HepG2 (cell line): ENCODE results near the gene ITPR1. TPM values are rescaled to one million over a fixed set of nuclear protein-coding genes. Genes with fewer than 3 reads are reported as not detected.

Experiments used
- ASH2L ChIP-seq: fragments of 300-600, 200-600 bp; sonication (generic); IDR thresholded peaks from 2 replicates; pipeline ENCODE4 v1.7.0; 2017; ENCODE audit warnings: low read depth, mild to moderate bottlenecking, moderate library complexity, mixed read lengths, low read length; ENCODE audit not compliant: insufficient read length
- ATF7-NPFF ChIP-seq: sonication (generic); formaldehyde crosslinking; IDR thresholded peaks from 2 replicates; pipeline ENCODE4 v1.8.1; 2023; ENCODE audit warnings: mild to moderate bottlenecking, low read depth, missing genetic modification reagents, moderate library complexity
- BCL6 ChIP-seq: IDR thresholded peaks from 2 replicates; pipeline ENCODE4 v1.6.1; 2016; ENCODE audit warnings: missing genetic modification reagents, missing compliant biosample characterization
- CENPT ChIP-seq: sonication (generic); formaldehyde crosslinking; IDR thresholded peaks from 2 replicates; pipeline ENCODE4 v1.8.0; 2022; ENCODE audit warnings: low read depth, mild to moderate bottlenecking, moderate library complexity, missing genetic modification reagents
- CSRNP1 ChIP-seq: sonication (generic); formaldehyde crosslinking; IDR thresholded peaks from 2 replicates; pipeline ENCODE4 v1.8.1; 2023; ENCODE audit warnings: mild to moderate bottlenecking, missing genetic modification reagents
- DNMT1 ChIP-seq: sonication (generic); formaldehyde crosslinking; IDR thresholded peaks from 2 replicates; pipeline ENCODE4 v1.5.1; 2020; ENCODE audit warnings: mild to moderate bottlenecking, missing genetic modification reagents
- FOXC1 ChIP-seq: sonication (generic); formaldehyde crosslinking; IDR thresholded peaks from 2 replicates; pipeline ENCODE4 v1.8.0; 2022; ENCODE audit warnings: mild to moderate bottlenecking, missing genetic modification reagents, borderline replicate concordance
- FOXK2 ChIP-seq: fragments of 450-650 bp; IDR thresholded peaks from 2 replicates; pipeline ENCODE4 v1.6.1; 2016
- KLF15 ChIP-seq: sonication (generic); formaldehyde crosslinking; IDR thresholded peaks from 2 replicates; pipeline ENCODE4 v1.8.1; 2023; ENCODE audit warnings: borderline replicate concordance, mild to moderate bottlenecking, inconsistent platforms, missing genetic modification reagents, mixed read lengths
- KLF9 ChIP-seq: IDR thresholded peaks from 2 replicates; pipeline ENCODE4 v1.6.1; 2016; ENCODE audit warnings: low read depth
- NFKBIZ ChIP-seq: IDR thresholded peaks from 2 replicates; pipeline ENCODE4 v1.6.1; 2018; ENCODE audit warnings: missing genetic modification reagents, missing compliant biosample characterization
- PLRG1 ChIP-seq: fragments of 450-650 bp; conservative IDR thresholded peaks from 2 replicates; pipeline ENCODE4 v1.6.1; 2016
- SKIL ChIP-seq: sonication (generic); formaldehyde crosslinking; IDR thresholded peaks from 2 replicates; pipeline ENCODE4 v1.8.0; 2022; ENCODE audit warnings: missing genetic modification reagents, mild to moderate bottlenecking, moderate library complexity, borderline replicate concordance
- SMAD3 ChIP-seq: sonication (generic); formaldehyde crosslinking; IDR thresholded peaks from 2 replicates; pipeline ENCODE4 v1.4.0; 2020; ENCODE audit warnings: missing genetic modification reagents
- ZBTB42 ChIP-seq: sonication (generic); formaldehyde crosslinking; IDR thresholded peaks from 2 replicates; pipeline ENCODE4 v1.5.0; 2020; ENCODE audit warnings: mild to moderate bottlenecking, missing genetic modification reagents
- ZBTB8A ChIP-seq: sonication (generic); formaldehyde crosslinking; IDR thresholded peaks from 2 replicates; pipeline ENCODE4 v1.4.0; 2020; ENCODE audit warnings: mild to moderate bottlenecking, low read depth, missing genetic modification reagents, borderline replicate concordance
- ZNF383 ChIP-seq: sonication (generic); formaldehyde crosslinking; IDR thresholded peaks from 2 replicates; pipeline ENCODE4 v1.4.0; 2020; ENCODE audit warnings: missing genetic modification reagents, mild to moderate bottlenecking, borderline replicate concordance
- ZNF441 ChIP-seq: sonication (generic); formaldehyde crosslinking; IDR thresholded peaks from 2 replicates; pipeline ENCODE4 v1.7.0; 2021; ENCODE audit warnings: missing genetic modification reagents, borderline replicate concordance
- ZNF550 ChIP-seq: sonication (generic); formaldehyde crosslinking; IDR thresholded peaks from 2 replicates; pipeline ENCODE4 v1.4.0; 2020; ENCODE audit warnings: mild to moderate bottlenecking, missing genetic modification reagents, borderline replicate concordance
- ZNF747 ChIP-seq: sonication (generic); formaldehyde crosslinking; IDR thresholded peaks from 2 replicates; pipeline ENCODE4 v1.8.1; 2023; ENCODE audit warnings: missing genetic modification reagents, mild to moderate bottlenecking, borderline replicate concordance
- ZNF749 ChIP-seq: sonication (generic); formaldehyde crosslinking; IDR thresholded peaks from 2 replicates; pipeline ENCODE4 v1.8.0; 2022; ENCODE audit warnings: mild to moderate bottlenecking, missing genetic modification reagents, moderate library complexity, borderline replicate concordance
- ZNF766 ChIP-seq: sonication (generic); formaldehyde crosslinking; IDR thresholded peaks from 2 replicates; pipeline ENCODE4 v1.5.0; 2020; ENCODE audit warnings: missing genetic modification reagents, borderline replicate concordance
- polyA plus RNA-seq, 8 experiments: library from polyadenylated mRNA; depleted of rRNA in 3 of 8; stranded (reverse) in 7 of 8; unstranded in 1 of 8; fragments of >200 nt; fragmentation: Illumina TruSeq in 4 of 8; extraction: Trizol in 4 of 8; gene quantifications; 2 replicates each; pipeline versions ENCODE4 v1.2.1 to v1.2.3, GENCODE V29; 2011 to 2016; ENCODE audit warnings: low read depth in 4 of 8, missing spikeins in 1 of 8, mixed read lengths in 1 of 8; ENCODE audit not compliant: insufficient read depth in 1 of 8
- total RNA-seq, 5 experiments: library from RNA; depleted of rRNA; stranded (reverse); fragments of >200 nt; fragmentation: Illumina TruSeq; extraction: Trizol; gene quantifications; 2 replicates each; pipeline ENCODE4 v1.2.3, GENCODE V29; 2016; ENCODE audit warnings: low read depth in 1 of 5
- TF ChIP-seq, protein P1 (sequence below): sonication (generic); formaldehyde crosslinking; IDR thresholded peaks from 2 replicates; pipeline ENCODE4 v1.5.0; 2020; ENCODE audit warnings: missing genetic modification reagents, mild to moderate bottlenecking, borderline replicate concordance

The ITPR1 gene
- total and polyA plus RNA-seq, 2 of the 13 experiments (the other 11 are each of a cell fraction or from before 2014, with no cell fraction given), result 10.0 to 11.4 TPM

GRCh38 chr3:4720316-4721075, 227.3 kb downstream of the ITPR1 start (continued):
- TF ChIP-seq ZBTB42 (CRISPR knock-in tag), result no peak
- TF ChIP-seq ZNF550 (CRISPR knock-in tag), result no peak
- TF ChIP-seq FOXK2, result no peak
- TF ChIP-seq PLRG1, result no peak
- no peak for TF ChIP-seq SKIL (CRISPR knock-in tag)
- TF ChIP-seq KLF15, result no peak
- TF ChIP-seq ZNF749 (CRISPR knock-in tag), result no peak
- TF ChIP-seq ZNF383 (CRISPR knock-in tag), result no peak
- TF ChIP-seq CENPT (CRISPR knock-in tag), result no peak
- TF ChIP-seq CSRNP1, result no peak
- TF ChIP-seq ZNF766 (CRISPR knock-in tag), result no peak
- TF ChIP-seq NFKBIZ (CRISPR knock-in tag), result no peak
- TF ChIP-seq ZNF441 (CRISPR knock-in tag), result no peak
- TF ChIP-seq ATF7-NPFF (CRISPR knock-in tag), result no peak
- no peak for TF ChIP-seq KLF9 (CRISPR knock-in tag)
- TF ChIP-seq ZNF747 (CRISPR knock-in tag), result no peak
- TF ChIP-seq FOXC1 (CRISPR knock-in tag), result peak; percentile 33; the same call in 1 of the 2 replicates
- TF ChIP-seq, protein P1, sequence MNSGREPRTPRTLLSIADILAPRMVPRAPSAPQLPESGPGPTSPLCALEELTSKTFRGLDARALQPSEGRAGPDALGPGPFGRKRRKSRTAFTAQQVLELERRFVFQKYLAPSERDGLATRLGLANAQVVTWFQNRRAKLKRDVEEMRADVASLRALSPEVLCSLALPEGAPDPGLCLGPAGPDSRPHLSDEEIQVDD (CRISPR knock-in tag), result no peak
- TF ChIP-seq ZBTB8A (CRISPR knock-in tag), result no peak
- peak; percentile 91 for TF ChIP-seq BCL6 (CRISPR knock-in tag)
- TF ChIP-seq SMAD3 (CRISPR knock-in tag), result peak; percentile 51; the same call in 1 of the 2 replicates
- no peak for TF ChIP-seq DNMT1 (CRISPR knock-in tag)
- no peak for TF ChIP-seq ASH2L
